PFSK-1 (cell line): Measurements from ENCODE around the gene TRMT44.

Source experiments
- FOXP2 ChIP-seq: optimal IDR thresholded peaks from 2 replicates; pipeline ENCODE3; 2011; ENCODE audit warnings: borderline replicate concordance, control low read depth, inconsistent platforms; ENCODE audit not compliant: insufficient read depth; ENCODE audit errors: extremely low read length, extremely low read depth
- POLR2AphosphoS5 ChIP-seq: IDR thresholded peaks from 2 replicates; pipeline ENCODE4 v1.6.1; 2012; ENCODE audit warnings: low read depth, mild to moderate bottlenecking, control low read depth, low read length, moderate library complexity
- REST ChIP-seq, 2 experiments: IDR thresholded peaks; 2 replicates each; pipeline versions ENCODE4 v1.6.1 to v1.8.0; 2011 to 2012; ENCODE audit warnings: low read depth in 2 of 2, low read length in 2 of 2, control low read depth in 1 of 2, inconsistent platforms in 1 of 2, mild to moderate bottlenecking in 1 of 2, moderate library complexity in 1 of 2; ENCODE audit not compliant: insufficient read depth in 1 of 2
- SIN3A ChIP-seq: IDR thresholded peaks from 2 replicates; pipeline ENCODE4 v1.6.1; 2012; ENCODE audit warnings: mild to moderate bottlenecking, low read length, moderate library complexity, borderline replicate concordance; ENCODE audit not compliant: insufficient read depth
- TAF1 ChIP-seq: IDR thresholded peaks from 2 replicates; pipeline ENCODE4 v1.6.1; 2012; ENCODE audit warnings: low read length, control low read depth, borderline replicate concordance; ENCODE audit not compliant: insufficient read depth

TRMT44 gene

GRCh38 chr4:8478371-8478770 is 37.8 kb downstream of the TRMT44 start:
- TF ChIP-seq TAF1 (no peak), SIN3A (no peak), REST (IDR thresholded peaks at IDR 0.05; ENCODE audit: insufficient read depth in 1 of 2, low read depth in 2 of 2, low read length in 2 of 2) (no peak), POLR2AphosphoS5 (no peak)

- TF ChIP-seq REST (IDR thresholded peaks at IDR 0.05; ENCODE audit: insufficient read depth in 1 of 2, low read depth in 2 of 2, low read length in 2 of 2) (no peak), SIN3A (no peak), FOXP2 (no peak), TAF1 (no peak), POLR2AphosphoS5 (no peak)
These were observed 38.5 kb downstream of the TRMT44 start for GRCh38 chr4:8478801-8479744.

GRCh38 chr4:8480221-8480620 is 39.6 kb downstream of the TRMT44 start:
- TF ChIP-seq REST (IDR thresholded peaks at IDR 0.05; ENCODE audit: insufficient read depth in 1 of 2, low read depth in 2 of 2, low read length in 2 of 2) (no peak), POLR2AphosphoS5 (no peak), FOXP2 (no peak), TAF1 (no peak), SIN3A (no peak)

- TF ChIP-seq REST (IDR thresholded peaks at IDR 0.05; ENCODE audit: insufficient read depth in 1 of 2, low read depth in 2 of 2, low read length in 2 of 2) (no peak), SIN3A (no peak), FOXP2 (no peak), TAF1 (no peak), POLR2AphosphoS5 (no peak)
These were observed 48.3 kb downstream of the TRMT44 start for GRCh38 chr4:8488791-8489369.
